ENCODE results near the gene LMF2.

DNA sequence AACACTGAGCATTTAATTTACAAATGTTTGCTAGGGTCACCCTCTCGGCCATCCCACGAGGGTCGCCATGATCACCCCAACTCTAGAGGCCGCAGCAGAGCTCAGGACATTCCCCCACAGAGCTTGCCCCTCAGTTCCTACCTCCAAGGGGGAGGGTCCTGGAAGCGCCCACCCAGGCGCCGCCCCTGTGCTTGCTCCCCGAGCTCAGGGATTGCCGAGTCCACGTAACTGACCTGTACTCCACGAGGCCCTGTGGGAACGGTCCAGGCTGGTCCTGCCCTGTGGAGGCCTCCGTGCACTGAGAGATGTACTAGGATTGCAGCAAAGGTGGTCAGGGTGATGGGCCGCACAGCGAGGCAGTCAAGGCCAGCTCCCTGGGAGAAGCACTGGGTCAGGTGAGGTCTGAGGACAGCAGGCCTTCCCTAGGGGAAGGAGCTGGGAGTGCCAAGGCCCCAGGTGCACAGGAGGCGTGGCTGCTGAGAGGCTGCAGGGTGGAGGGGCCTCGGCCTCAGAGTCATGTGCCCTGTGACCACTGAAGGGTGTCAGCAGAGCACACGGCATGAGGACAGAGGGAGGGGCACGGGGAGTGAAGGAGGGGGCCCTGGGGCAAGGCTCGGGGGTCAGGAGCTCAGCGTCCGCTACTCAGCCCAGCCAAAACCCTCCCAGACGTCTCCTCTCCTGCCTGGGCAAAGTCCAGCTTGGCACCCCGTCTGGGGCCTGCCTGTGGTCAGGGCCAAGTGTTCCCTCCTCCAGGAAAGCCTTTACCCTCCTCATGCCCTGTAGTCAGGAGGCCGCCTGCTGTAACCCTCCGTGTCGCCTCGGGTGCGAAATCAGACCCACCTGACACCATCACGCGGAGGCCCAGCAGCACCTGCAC is 23.3 kb downstream of the LMF2 start:
- TF ChIP-seq, protein P1, sequence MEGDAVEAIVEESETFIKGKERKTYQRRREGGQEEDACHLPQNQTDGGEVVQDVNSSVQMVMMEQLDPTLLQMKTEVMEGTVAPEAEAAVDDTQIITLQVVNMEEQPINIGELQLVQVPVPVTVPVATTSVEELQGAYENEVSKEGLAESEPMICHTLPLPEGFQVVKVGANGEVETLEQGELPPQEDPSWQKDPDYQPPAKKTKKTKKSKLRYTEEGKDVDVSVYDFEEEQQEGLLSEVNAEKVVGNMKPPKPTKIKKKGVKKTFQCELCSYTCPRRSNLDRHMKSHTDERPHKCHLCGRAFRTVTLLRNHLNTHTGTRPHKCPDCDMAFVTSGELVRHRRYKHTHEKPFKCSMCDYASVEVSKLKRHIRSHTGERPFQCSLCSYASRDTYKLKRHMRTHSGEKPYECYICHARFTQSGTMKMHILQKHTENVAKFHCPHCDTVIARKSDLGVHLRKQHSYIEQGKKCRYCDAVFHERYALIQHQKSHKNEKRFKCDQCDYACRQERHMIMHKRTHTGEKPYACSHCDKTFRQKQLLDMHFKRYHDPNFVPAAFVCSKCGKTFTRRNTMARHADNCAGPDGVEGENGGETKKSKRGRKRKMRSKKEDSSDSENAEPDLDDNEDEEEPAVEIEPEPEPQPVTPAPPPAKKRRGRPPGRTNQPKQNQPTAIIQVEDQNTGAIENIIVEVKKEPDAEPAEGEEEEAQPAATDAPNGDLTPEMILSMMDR (conservative IDR thresholded peaks at IDR 0.05; ENCODE audit: low read depth, low read length) = no peak
- TF ChIP-seq EZH2 (IDR thresholded peaks at IDR 0.05; ENCODE audit: low read length, unreplicated experiment) (no peak), EZH2phosphoT487 (IDR thresholded peaks at IDR 0.05; ENCODE audit: borderline replicate concordance, low read length) (no peak)
